Measurements from ENCODE around the gene SHISA8. TPM values are rescaled to one million over a fixed set of nuclear protein-coding genes. Genes with fewer than 3 reads are reported as not detected.
"Not testable (repeated sequence)": the region's sequence is repeated elsewhere in the genome, so short reads cannot be mapped to it uniquely, and the experiment has no call there.

The SHISA8 gene
- total RNA-seq, 1 experiment from 2014 or later: not detected

- DNase-seq (ENCODE audit: low spot score): no peak
Observed at GRCh38 chr22:41899110-41899509, 15.8 kb downstream of the SHISA8 start.

- DNase-seq (ENCODE audit: low spot score): no peak
Observed at GRCh38 chr22:41898645-41899044, 16.2 kb downstream of the SHISA8 start.

GRCh38 chr22:41893591-41894375, 21.1 kb downstream of the SHISA8 start:
- no peak for DNase-seq (ENCODE audit: low spot score)

GRCh38 chr22:41892721-41893120, 22.2 kb downstream of the SHISA8 start:
- DNase-seq (ENCODE audit: low spot score): no peak

- DNase-seq (ENCODE audit: low spot score): no peak
Observed at GRCh38 chr22:41891407-41891806, 23.5 kb downstream of the SHISA8 start.

GRCh38 chr22:41888627-41889200, 26.2 kb downstream of the SHISA8 start:
- no peak for DNase-seq (ENCODE audit: low spot score)

DNA sequence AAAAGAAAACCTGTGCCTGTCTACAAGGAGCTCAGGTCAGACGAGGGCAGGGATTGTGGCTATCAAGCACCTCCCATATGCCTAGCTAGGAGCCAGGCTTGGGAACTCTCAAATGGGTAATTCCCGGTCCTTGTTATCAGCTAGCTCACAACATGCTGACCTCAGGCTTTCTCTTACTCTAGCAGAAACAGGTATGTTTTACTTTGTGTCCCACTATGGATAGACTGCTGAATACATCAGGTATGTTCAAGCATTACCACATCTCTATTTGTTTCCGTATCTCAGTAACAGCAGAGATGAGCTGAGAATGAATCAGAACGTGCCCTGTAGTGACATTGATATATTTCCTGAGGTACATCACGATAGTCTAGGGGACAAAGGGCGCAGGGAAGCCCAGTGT, 29.4 kb downstream of the SHISA8 start:
- no peak for DNase-seq (ENCODE audit: low spot score)

DNA sequence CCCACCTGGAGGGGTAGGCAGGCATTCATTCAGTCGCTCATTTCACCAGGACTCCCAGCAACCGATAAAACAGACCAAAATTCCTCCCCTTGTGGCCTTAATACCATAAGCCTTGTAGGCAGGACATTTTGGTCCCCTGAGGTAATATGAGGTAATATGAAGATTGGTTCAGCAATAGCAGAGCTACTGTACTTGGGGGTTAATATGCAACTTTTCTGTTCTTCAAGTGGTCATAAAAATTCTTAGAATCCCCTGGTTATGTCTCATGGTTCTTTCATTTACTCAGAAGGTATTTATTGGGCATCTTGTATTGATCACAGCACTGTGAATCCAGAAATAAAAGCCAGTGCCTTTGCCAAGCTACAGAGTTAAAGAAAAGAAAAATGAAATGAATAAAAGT, 29.8 kb downstream of the SHISA8 start:
- no peak for DNase-seq (ENCODE audit: low spot score)

GRCh38 chr22:41883400-41883799, 31.5 kb downstream of the SHISA8 start:
- no peak for DNase-seq (ENCODE audit: low spot score)

- no peak for DNase-seq (ENCODE audit: low spot score)
Observed at GRCh38 chr22:41880653-41881052, 34.2 kb downstream of the SHISA8 start.

DNA sequence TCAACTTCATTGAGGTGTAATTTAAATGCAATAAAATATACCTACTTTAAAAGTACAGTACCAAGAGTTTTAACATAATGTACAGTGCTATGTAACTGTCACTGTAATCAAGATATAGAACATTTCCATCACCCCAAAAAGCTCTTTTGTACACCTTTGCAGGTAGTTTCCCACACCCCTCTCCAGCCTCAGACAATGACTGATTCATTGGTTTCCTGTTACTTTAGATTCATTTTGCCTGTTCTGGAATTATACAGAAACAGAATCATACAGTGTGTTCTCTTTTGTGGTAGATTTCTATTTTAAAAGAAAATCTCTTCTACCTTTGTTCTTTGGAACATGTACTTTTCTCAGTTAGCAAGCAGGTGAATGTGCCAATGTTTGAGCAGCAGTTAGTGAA, 38.2 kb downstream of the SHISA8 start:
- no peak for DNase-seq (ENCODE audit: low spot score)

- no peak for DNase-seq (ENCODE audit: low spot score)
Observed at GRCh38 chr22:41876275-41876674, 38.6 kb downstream of the SHISA8 start.

- DNase-seq (ENCODE audit: low spot score): no peak
Observed at GRCh38 chr22:41875531-41876270, 39.2 kb downstream of the SHISA8 start.

DNA sequence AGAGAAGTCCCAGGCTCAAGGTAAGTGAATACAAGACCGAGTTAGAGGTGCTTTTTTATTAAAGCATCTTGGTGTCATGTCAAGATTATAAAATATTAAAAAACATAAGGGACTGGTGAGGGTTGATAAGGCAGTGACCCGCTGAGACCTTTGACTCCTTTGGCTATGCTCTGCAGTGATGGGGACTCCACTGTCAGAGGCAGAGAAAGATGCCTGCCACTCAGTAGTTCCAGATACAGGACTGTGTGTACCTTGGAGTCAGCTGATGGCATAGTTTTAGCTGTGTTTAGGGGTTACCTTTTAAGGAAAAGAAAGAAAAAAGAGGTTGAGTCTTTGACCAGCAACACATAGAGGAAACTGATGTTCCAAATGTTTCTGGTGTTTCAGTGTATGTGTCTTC, 40.8 kb downstream of the SHISA8 start:
- no peak for DNase-seq (ENCODE audit: low spot score)

GRCh38 chr22:41873391-41873790, 41.5 kb downstream of the SHISA8 start:
- DNase-seq (ENCODE audit: low spot score): no peak

DNA sequence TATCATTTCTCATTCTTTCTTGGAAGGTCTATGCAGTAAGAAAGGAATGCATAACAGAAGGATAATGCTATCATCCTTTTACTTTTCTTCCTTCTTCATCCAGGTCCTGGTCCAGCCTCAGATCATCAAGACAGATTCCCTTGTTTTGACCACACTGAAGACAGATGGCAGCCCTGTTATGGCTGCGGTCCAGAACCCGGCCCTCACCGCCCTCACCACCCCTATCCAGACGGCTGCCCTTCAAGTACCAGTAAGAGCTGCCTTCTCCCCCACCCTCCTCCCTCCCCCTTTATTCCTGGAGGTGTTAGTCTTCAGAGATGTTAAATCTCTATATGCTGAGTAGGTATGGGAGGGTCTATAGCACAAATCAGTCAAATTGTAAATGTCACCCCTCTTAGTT, 44.1 kb downstream of the SHISA8 start:
- no peak for DNase-seq (ENCODE audit: low spot score)

DNA sequence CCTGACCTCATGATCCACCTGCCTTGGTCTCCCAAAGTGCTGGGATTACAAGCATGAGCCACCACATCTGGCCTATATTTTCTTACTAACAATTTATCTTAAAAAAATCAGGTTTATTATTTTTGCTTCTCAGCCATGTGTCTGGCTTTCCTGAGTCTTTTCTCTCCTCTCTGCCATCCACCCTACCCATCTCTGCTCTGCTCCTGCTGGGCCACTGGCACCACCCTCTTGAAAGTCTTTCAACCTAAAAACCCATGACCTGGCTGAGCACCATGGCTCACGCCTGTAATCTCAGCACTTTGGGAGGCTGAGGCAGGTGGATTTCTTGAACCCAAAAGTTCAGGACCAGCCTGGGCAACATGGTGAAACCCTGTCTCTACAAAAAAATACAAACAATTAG, 44.8 kb downstream of the SHISA8 start:
- DNase-seq (ENCODE audit: low spot score): not testable (repeated sequence)

GRCh38 chr22:41868556-41868955, 46.3 kb downstream of the SHISA8 start:
- DNase-seq (ENCODE audit: low spot score): no peak

DNA sequence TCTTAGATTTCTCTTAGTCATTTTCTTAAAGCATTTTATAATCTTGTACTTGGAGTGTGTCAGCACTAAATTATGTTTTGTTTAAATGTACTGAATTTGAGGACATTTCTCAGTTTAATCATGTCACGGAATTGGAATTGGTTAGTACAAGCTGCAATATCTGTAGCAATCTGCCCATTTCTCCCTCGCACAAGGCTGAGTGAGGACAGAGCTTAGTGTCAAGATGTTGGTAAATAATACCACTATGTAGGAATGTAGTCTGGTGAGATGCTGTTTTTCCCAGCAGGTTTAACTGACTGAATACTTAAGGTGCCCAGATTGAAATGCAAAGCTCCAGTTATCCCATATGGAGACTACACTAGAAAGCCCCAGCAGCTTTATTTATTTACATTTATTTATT, 51.4 kb downstream of the SHISA8 start:
- DNase-seq (ENCODE audit: low spot score): no peak

- no peak for DNase-seq (ENCODE audit: low spot score)
Observed at GRCh38 chr22:41862530-41863266, 52.2 kb downstream of the SHISA8 start.

GRCh38 chr22:41862160-41862529, 52.7 kb downstream of the SHISA8 start:
- DNase-seq (ENCODE audit: low spot score): peak; percentile 48
